Peyer's patch (tissue), 4 donors: ENCODE results near the gene RABEPK. TPM values are rescaled to one million over a fixed set of nuclear protein-coding genes. Genes with fewer than 3 reads are reported as not detected.
A peak's percentile ranks its signal among the peaks of the same experiment; 100 is the strongest.
"Not testable (repeated sequence)": the region's sequence is repeated elsewhere in the genome, so short reads cannot be mapped to it uniquely, and the experiment has no call there.

ENCODE experiments used
- DNase-seq, 3 donors: peaks; one replicate each; pipeline ENCODE4 v3.0.0-alpha.2; 2017 to 2019
- H3K27ac ChIP-seq, 4 donors: fragments of 200-600 bp; sonication (generic); one replicate each; pipeline ENCODE4 v1.5.1; 2016 to 2019
- H3K27me3 ChIP-seq, 2 donors: fragments of 200-600 bp; sonication (generic); one replicate each; pipeline ENCODE4 v1.5.1; 2019
- H3K36me3 ChIP-seq, 3 donors: fragments of 200-600 bp; sonication (generic); one replicate each; pipeline ENCODE4 v1.5.1; 2016 to 2019
- H3K4me1 ChIP-seq, 4 donors: fragments of 200-600 bp; sonication (generic); one replicate each; pipeline ENCODE4 v1.5.1; 2016 to 2019
- H3K4me3 ChIP-seq, 4 donors: fragments of 200-600 bp; sonication (generic); 1 replicate in 3 of 4; 2 replicates in 1 of 4; pipeline ENCODE4 v1.5.1; 2016 to 2019; ENCODE audit warnings: mild to moderate bottlenecking in 1 of 4
- H3K9me3 ChIP-seq, 4 donors: fragments of 200-600 bp; sonication (generic); one replicate each; pipeline ENCODE4 v1.5.1; 2016 to 2019; ENCODE audit warnings: mild to moderate bottlenecking in 1 of 4
- POLR2A ChIP-seq, 2 donors: fragments of 450-650 bp; IDR thresholded peaks; one replicate each; pipeline ENCODE4 v1.5.1; 2017; ENCODE audit warnings: antibody characterized with exemption in 2 of 2, mild to moderate bottlenecking in 2 of 2, moderate library complexity in 2 of 2
- total RNA-seq, 4 donors: library from RNA; depleted of rRNA; stranded (reverse); fragments of >200 nt; gene quantifications; one replicate each; pipeline ENCODE4 v1.1.0, GENCODE V29; 2016
- TF ChIP-seq, protein P1 (sequence below), 6 experiments: fragments of 450-650 bp in 4 of 6; fragments of 200-600 bp in 2 of 6; sonication (generic) in 1 of 6; IDR thresholded peaks; one replicate each; pipeline ENCODE4 v1.5.1; 2017 to 2019; ENCODE audit warnings: antibody characterized with exemption in 6 of 6, mild to moderate bottlenecking in 3 of 6, moderate library complexity in 1 of 6

Gene RABEPK
- total RNA-seq, 4 donors from 2014 or later: 6.3 to 9.2 (median 7.7) TPM

- Histone ChIP-seq H3K4me1 (peaks cover 5 to 48% (median 13%) of the 10 kb centered on the region in 4 donors), H3K4me3 (no peak overlapping the region), H3K27me3 (no peaks in the 10 kb centered on the region), H3K9me3 (no peaks in the 10 kb centered on the region), H3K36me3 (peaks cover 0 to 58% (median 3%) of the 10 kb centered on the region in 3 donors), H3K27ac (no peak overlapping the region)
- TF ChIP-seq, protein P1, sequence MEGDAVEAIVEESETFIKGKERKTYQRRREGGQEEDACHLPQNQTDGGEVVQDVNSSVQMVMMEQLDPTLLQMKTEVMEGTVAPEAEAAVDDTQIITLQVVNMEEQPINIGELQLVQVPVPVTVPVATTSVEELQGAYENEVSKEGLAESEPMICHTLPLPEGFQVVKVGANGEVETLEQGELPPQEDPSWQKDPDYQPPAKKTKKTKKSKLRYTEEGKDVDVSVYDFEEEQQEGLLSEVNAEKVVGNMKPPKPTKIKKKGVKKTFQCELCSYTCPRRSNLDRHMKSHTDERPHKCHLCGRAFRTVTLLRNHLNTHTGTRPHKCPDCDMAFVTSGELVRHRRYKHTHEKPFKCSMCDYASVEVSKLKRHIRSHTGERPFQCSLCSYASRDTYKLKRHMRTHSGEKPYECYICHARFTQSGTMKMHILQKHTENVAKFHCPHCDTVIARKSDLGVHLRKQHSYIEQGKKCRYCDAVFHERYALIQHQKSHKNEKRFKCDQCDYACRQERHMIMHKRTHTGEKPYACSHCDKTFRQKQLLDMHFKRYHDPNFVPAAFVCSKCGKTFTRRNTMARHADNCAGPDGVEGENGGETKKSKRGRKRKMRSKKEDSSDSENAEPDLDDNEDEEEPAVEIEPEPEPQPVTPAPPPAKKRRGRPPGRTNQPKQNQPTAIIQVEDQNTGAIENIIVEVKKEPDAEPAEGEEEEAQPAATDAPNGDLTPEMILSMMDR (IDR thresholded peaks at IDR 0.05): no peak
- TF ChIP-seq POLR2A (IDR thresholded peaks at IDR 0.05): no peak
- no peak for DNase-seq
Measured at GRCh38 chr9:125235804-125236519, 35.6 kb downstream of the RABEPK start.

- H3K27ac ChIP-seq, H3K9me3 ChIP-seq, H3K27me3 ChIP-seq, DNase-seq, H3K4me3 ChIP-seq: not testable (repeated sequence)
- TF ChIP-seq, protein P1 (IDR thresholded peaks at IDR 0.05): peak in 2 of 6 experiments; percentile 8 to 17
- Histone ChIP-seq H3K36me3 (peaks cover 0 to 58% (median 3%) of the 10 kb centered on the region in 3 donors), H3K4me1 (peaks cover 5 to 48% (median 13%) of the 10 kb centered on the region in 4 donors)
Measured at GRCh38 chr9:125236520-125237159, 36.3 kb downstream of the RABEPK start.

- H3K27ac ChIP-seq: no peak overlapping the region
- H3K27me3 ChIP-seq: no peaks in the 10 kb centered on the region
- H3K4me1 ChIP-seq: peaks cover 5 to 54% (median 17%) of the 10 kb centered on the region in 4 donors
- H3K9me3 ChIP-seq: no peaks in the 10 kb centered on the region
- peaks cover 0 to 49% (median 3%) of the 10 kb centered on the region in 3 donors for H3K36me3 ChIP-seq
- TF ChIP-seq, protein P1 (IDR thresholded peaks at IDR 0.05): no peak
- no peak for TF ChIP-seq POLR2A (IDR thresholded peaks at IDR 0.05)
- peak overlapping the region in 3 of 4 donors; percentile 2 to 98 (median 81) for H3K4me3 ChIP-seq
- DNase-seq: no peak
Measured at GRCh38 chr9:125238127-125238914, 38.0 kb downstream of the RABEPK start.

DNA sequence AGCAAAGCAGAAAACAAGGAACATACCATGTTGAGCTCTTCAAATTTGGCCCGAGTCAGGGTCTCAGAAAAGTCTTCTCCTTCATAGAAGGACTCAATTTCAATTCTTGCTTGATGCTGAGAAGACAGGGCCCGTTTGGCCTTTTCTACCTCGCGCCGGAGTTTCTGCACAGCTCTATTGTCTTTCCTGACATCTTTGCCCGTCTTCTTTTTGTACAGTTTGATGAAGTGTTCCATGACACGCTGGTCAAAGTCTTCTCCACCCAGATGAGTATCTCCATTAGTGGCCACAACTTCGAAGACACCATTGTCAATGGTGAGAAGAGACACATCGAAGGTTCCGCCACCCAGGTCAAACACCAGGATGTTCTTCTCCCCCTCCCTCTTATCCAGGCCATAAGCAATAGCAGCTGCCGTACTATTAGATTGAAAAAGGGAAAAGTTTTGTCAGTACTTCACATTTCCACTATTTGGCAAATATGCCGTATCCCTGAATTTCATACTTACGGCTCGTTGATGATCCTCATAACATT, 38.6 kb downstream of the RABEPK start:
- H3K27ac ChIP-seq: no peak overlapping the region
- peaks cover 0 to 49% (median 3%) of the 10 kb centered on the region in 3 donors for H3K36me3 ChIP-seq
- no peaks in the 10 kb centered on the region for H3K27me3 ChIP-seq
- peak overlapping the region in 3 of 4 donors; percentile 12 to 98 (median 81) for H3K4me3 ChIP-seq
- no peaks in the 10 kb centered on the region for H3K9me3 ChIP-seq
- TF ChIP-seq, protein P1 (IDR thresholded peaks at IDR 0.05): no peak
- no peak for TF ChIP-seq POLR2A (IDR thresholded peaks at IDR 0.05)
- DNase-seq: no peak
- H3K4me1 ChIP-seq: peaks cover 5 to 54% (median 17%) of the 10 kb centered on the region in 4 donors
